22Rv1 (cell line): Measurements from ENCODE around the gene CXCR2.

Experiments
- CTCF ChIP-seq: fragments of 450-650 bp; IDR thresholded peaks from 2 replicates; pipeline ENCODE4 v1.5.1; 2017; ENCODE audit warnings: mild to moderate bottlenecking
- ZFX ChIP-seq: fragments of 450-650 bp; IDR thresholded peaks from 2 replicates; pipeline ENCODE4 v1.6.1; 2017; ENCODE audit warnings: antibody characterized with exemption, borderline replicate concordance

GRCh38 chr2:218172845-218173244 lies 47.0 kb downstream of the CXCR2 start:
- no peak for TF ChIP-seq CTCF
- TF ChIP-seq ZFX, result no peak
